Endothelial cell of umbilical vein (primary cell): ENCODE results near the gene LUC7L. TPM values are rescaled to one million over a fixed set of nuclear protein-coding genes. Genes with fewer than 3 reads are reported as not detected.

Experiments used
- BruUV-seq: library from RNA; stranded (reverse); fragments of 400-500 nt; replicated peaks from 2 replicates; lab custom pipeline; 2021; lab: Mats Ljungman, UMichigan
- CTCF ChIA-PET: fragments of 300-600, 350-600 bp; sonication (Branson Sonifier 250); formaldehyde crosslinking; loops from one replicate; lab custom pipeline; 2021; ENCODE audit warnings: antibody characterized with exemption, inconsistent platforms; lab: Charles Lee
- POLR2A ChIA-PET: fragments of 300-600, 350-600 bp; sonication (Branson Sonifier 250); formaldehyde crosslinking; loops from one replicate; lab custom pipeline; 2021; ENCODE audit warnings: antibody characterized with exemption, inconsistent platforms; lab: Charles Lee
- DNase-seq: peaks from one replicate; pipeline ENCODE4 v3.0.0-alpha.2; 2011; ENCODE audit warnings: low read depth, low spot score
- FAIRE-seq: peaks from 2 replicates; lab custom pipeline; 2011; peaks lifted over from hg19 to GRCh38; lab: Jason Lieb, UNC
- H2AFZ ChIP-seq: 2 replicates; pipeline ENCODE4 v1.6.0; 2012; ENCODE audit warnings: low read depth, low read length, control low read depth, inconsistent platforms
- H3K27ac ChIP-seq: 2 replicates; pipeline ENCODE4 v1.5.1; 2011; ENCODE audit warnings: low read depth, mild to moderate bottlenecking, control low read depth, low read length, moderate library complexity; ENCODE audit not compliant: insufficient read depth
- H3K27me3 ChIP-seq, 2 experiments: 2 replicates each; pipeline versions ENCODE4 v1.6.0 to v1.6.1; 2011; ENCODE audit warnings: low read length in 2 of 2, mixed read lengths in 1 of 2; ENCODE audit not compliant: control insufficient read depth in 2 of 2, insufficient read depth in 2 of 2
- H3K36me3 ChIP-seq, 2 experiments: 2 replicates in 1 of 2; 3 replicates in 1 of 2; pipeline ENCODE4 v1.5.1; 2011; ENCODE audit warnings: low read length in 2 of 2, mild to moderate bottlenecking in 1 of 2, moderate library complexity in 1 of 2; ENCODE audit not compliant: control insufficient read depth in 2 of 2, insufficient read depth in 2 of 2; ENCODE audit errors: extremely low read depth in 1 of 2
- H3K4me1 ChIP-seq: 3 replicates; pipeline ENCODE4 v1.5.1; 2011; ENCODE audit warnings: mild to moderate bottlenecking, low read length; ENCODE audit not compliant: control insufficient read depth, insufficient read depth; ENCODE audit errors: extremely low read depth
- H3K4me2 ChIP-seq: 2 replicates; pipeline ENCODE4 v1.6.1; 2011; ENCODE audit warnings: low read length, control low read depth, mixed read lengths; ENCODE audit not compliant: insufficient read depth
- H3K4me3 ChIP-seq, 3 experiments: fragments of 200-600 bp in 1 of 3; sonication (generic), shearing (Covaris generic) in 1 of 3; replicated peaks in 1 of 3; 2 replicates each; pipeline ENCODE4 v1.5.1; 2011 to 2016; ENCODE audit warnings: control low read depth in 3 of 3, low read length in 3 of 3, mild to moderate bottlenecking in 2 of 3, inconsistent platforms in 1 of 3, low read depth in 1 of 3, moderate library complexity in 1 of 3; ENCODE audit not compliant: insufficient read depth in 1 of 3
- H3K79me2 ChIP-seq: 2 replicates; pipeline ENCODE4 v1.6.0; 2012; ENCODE audit warnings: low read length, inconsistent platforms; ENCODE audit not compliant: control insufficient read depth, insufficient read depth
- H3K9ac ChIP-seq: replicated peaks from 2 replicates; pipeline ENCODE3; 2011; ENCODE audit warnings: low read length, control low read depth; ENCODE audit not compliant: insufficient read depth; ENCODE audit errors: extremely low read depth
- H3K9me1 ChIP-seq: replicated peaks from 3 replicates; pipeline ENCODE4 v1.6.0; 2011; ENCODE audit warnings: mild to moderate bottlenecking, low read length; ENCODE audit not compliant: control insufficient read depth, insufficient read depth; ENCODE audit errors: extremely low read depth
- H3K9me3 ChIP-seq: replicated peaks from 2 replicates; pipeline ENCODE4 v1.5.1; 2012; ENCODE audit warnings: low read length, inconsistent platforms; ENCODE audit not compliant: control insufficient read depth, insufficient read depth
- H4K20me1 ChIP-seq: replicated peaks from 2 replicates; pipeline ENCODE3; 2011; ENCODE audit warnings: mild to moderate bottlenecking, low read length; ENCODE audit not compliant: control insufficient read depth, insufficient read depth; ENCODE audit errors: extremely low read depth
- EZH2 ChIP-seq: IDR thresholded peaks from 2 replicates; pipeline ENCODE4 v1.6.1; 2012; ENCODE audit warnings: borderline replicate concordance, low read depth, mild to moderate bottlenecking, moderate library complexity, low read length, inconsistent platforms; ENCODE audit not compliant: severe bottlenecking
- FOS ChIP-seq: IDR thresholded peaks from 2 replicates; pipeline ENCODE4 v1.6.1; 2011; ENCODE audit warnings: mild to moderate bottlenecking, low read length, moderate library complexity, borderline replicate concordance; ENCODE audit not compliant: insufficient read depth
- GATA2 ChIP-seq: IDR thresholded peaks from 2 replicates; pipeline ENCODE4 v1.7.0; 2011; ENCODE audit warnings: low read depth, mild to moderate bottlenecking, moderate library complexity, mixed read lengths, low read length; ENCODE audit not compliant: insufficient read length, insufficient read depth
- JUN ChIP-seq: IDR thresholded peaks from 2 replicates; pipeline ENCODE4 v1.6.1; 2011; ENCODE audit warnings: borderline replicate concordance, low read depth; ENCODE audit not compliant: insufficient read length, insufficient read depth
- MYC ChIP-seq: IDR thresholded peaks from one replicate; pipeline ENCODE4 v1.6.1; 2011; ENCODE audit warnings: mild to moderate bottlenecking, low read depth, low read length
- POLR2AphosphoS5 ChIP-seq: IDR thresholded peaks from 2 replicates; pipeline ENCODE4 v1.6.1; 2012; ENCODE audit warnings: low read depth, mild to moderate bottlenecking, control low read depth, low read length, moderate library complexity; ENCODE audit not compliant: insufficient read depth
- dilution Hi-C: fragments of 300-500 bp; cut with MboI; formaldehyde crosslinking; loops from one replicate; pipeline ENCODE4 v1.15.0; 2019; ENCODE audit warnings: low sequenced_read_pairs; ENCODE audit not compliant: extremely low pct_ligation_motif_present
- intact Hi-C: fragments of 100-400 bp; cut with micrococcal nuclease; formaldehyde crosslinking; loops from one replicate; pipeline ENCODE4 v1.10.0; 2022
- polyA plus RNA-seq, 4 experiments: library from polyadenylated mRNA; depleted of rRNA in 3 of 4; stranded (reverse) in 3 of 4; unstranded in 1 of 4; fragments of >200 nt; gene quantifications; 2 replicates each; pipeline versions ENCODE4 v1.2.1 to v1.2.3, GENCODE V29; 2011 to 2012; ENCODE audit warnings: missing spikeins in 1 of 4
- total RNA-seq: library from RNA; stranded (reverse); gene quantifications from 2 replicates; pipeline ENCODE4 v1.2.3, GENCODE V29; 2021
- TF ChIP-seq, protein P1 (sequence below): IDR thresholded peaks from 2 replicates; pipeline ENCODE4 v1.6.1; 2011; ENCODE audit not compliant: insufficient read depth, insufficient read length
- TF ChIP-seq, protein P2 (sequence below), 2 donors: IDR thresholded peaks; 1 replicate in 1 of 2; 2 replicates in 1 of 2; pipeline ENCODE4 v1.5.1; 2011; ENCODE audit warnings: low read length in 2 of 2, mild to moderate bottlenecking in 2 of 2, moderate library complexity in 2 of 2, control low read depth in 1 of 2, inconsistent platforms in 1 of 2, low read depth in 1 of 2; ENCODE audit not compliant: insufficient read depth in 1 of 2; ENCODE audit errors: extremely low read depth in 1 of 2

The LUC7L gene
- total and polyA plus RNA-seq, 2 donors (not counting 3 experiments of a cell fraction or from before 2014, with no cell fraction given) = 75.4 to 94.7 TPM

GRCh38 chr16:168424-168823 lies 60.8 kb downstream of the LUC7L start:
- Histone ChIP-seq H3K79me2 (no peaks in the 10 kb centered on the region), H3K9me1 (no peaks in the 10 kb centered on the region), H2AFZ (no peak overlapping the region), H3K4me1 (no peaks in the 10 kb centered on the region), H3K27me3 (peaks cover 46% of the 10 kb centered on the region in 2 experiments), H3K4me3 (no peak overlapping the region), H3K36me3 (no peaks in the 10 kb centered on the region), H3K27ac (no peak overlapping the region), H3K9me3 (no peaks in the 10 kb centered on the region), H3K4me2 (no peak overlapping the region), H3K9ac (no peak overlapping the region), H4K20me1 (no peaks in the 10 kb centered on the region)
- intact Hi-C loops (no loop called here), dilution Hi-C loops (no loop called here)
- DNase-seq = no peak
- FAIRE-seq = no peak
- no TSS peak for BruUV-seq
- no peak for TF ChIP-seq EZH2
- no peak for TF ChIP-seq JUN
- no peak for TF ChIP-seq GATA2
- TF ChIP-seq MYC = no peak
- TF ChIP-seq FOS = no peak
- no peak for TF ChIP-seq POLR2AphosphoS5
- TF ChIP-seq, protein P1, sequence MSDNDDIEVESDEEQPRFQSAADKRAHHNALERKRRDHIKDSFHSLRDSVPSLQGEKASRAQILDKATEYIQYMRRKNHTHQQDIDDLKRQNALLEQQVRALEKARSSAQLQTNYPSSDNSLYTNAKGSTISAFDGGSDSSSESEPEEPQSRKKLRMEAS = no peak
- TF ChIP-seq, protein P2, sequence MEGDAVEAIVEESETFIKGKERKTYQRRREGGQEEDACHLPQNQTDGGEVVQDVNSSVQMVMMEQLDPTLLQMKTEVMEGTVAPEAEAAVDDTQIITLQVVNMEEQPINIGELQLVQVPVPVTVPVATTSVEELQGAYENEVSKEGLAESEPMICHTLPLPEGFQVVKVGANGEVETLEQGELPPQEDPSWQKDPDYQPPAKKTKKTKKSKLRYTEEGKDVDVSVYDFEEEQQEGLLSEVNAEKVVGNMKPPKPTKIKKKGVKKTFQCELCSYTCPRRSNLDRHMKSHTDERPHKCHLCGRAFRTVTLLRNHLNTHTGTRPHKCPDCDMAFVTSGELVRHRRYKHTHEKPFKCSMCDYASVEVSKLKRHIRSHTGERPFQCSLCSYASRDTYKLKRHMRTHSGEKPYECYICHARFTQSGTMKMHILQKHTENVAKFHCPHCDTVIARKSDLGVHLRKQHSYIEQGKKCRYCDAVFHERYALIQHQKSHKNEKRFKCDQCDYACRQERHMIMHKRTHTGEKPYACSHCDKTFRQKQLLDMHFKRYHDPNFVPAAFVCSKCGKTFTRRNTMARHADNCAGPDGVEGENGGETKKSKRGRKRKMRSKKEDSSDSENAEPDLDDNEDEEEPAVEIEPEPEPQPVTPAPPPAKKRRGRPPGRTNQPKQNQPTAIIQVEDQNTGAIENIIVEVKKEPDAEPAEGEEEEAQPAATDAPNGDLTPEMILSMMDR (IDR thresholded peaks at IDR 0.05; ENCODE audit: extremely low read depth in 1 of 2, insufficient read depth in 1 of 2, low read depth in 1 of 2, low read length in 2 of 2) = no peak
- POLR2A ChIA-PET = no interaction called here
- CTCF ChIA-PET = interaction anchor here (0.9 to 1.9 kb wide), 3 partner anchors 25 to 72 kb away, joined by 4 to 7 read pairs (median 4); no protein-coding TSS in a partner anchor
